Measurements from ENCODE around the gene BRPF3. TPM values are rescaled to one million over a fixed set of nuclear protein-coding genes. Genes with fewer than 3 reads are reported as not detected.

BRPF3 gene
- total and polyA plus RNA-seq, 3 donors from 2014 or later, result 70.5 to 104 (median 102) TPM

DNA sequence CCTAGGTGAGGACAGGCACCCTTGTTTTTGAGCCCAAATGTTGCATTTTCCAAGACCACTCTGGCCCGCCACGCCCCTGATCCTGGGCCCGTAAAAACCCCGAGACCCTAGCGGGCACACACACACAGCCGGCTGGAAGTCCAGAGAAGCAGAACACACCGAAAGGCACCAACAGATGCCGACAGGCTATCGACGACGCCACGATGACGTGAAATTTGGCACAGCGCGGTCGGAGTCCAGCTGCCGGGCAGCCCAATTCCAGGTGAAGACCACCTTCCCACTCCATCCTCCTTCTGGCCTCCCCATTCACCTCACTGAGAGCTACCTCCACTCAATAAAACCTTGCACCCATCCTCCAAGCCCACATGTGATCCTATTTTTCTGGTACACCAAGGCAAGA is 39.3 kb downstream of the BRPF3 start:
- H3K9me3 ChIP-seq, result no peaks in the 10 kb centered on the region
- no peak for TF ChIP-seq POLR2A (IDR thresholded peaks at IDR 0.05)
- TF ChIP-seq, protein P1, sequence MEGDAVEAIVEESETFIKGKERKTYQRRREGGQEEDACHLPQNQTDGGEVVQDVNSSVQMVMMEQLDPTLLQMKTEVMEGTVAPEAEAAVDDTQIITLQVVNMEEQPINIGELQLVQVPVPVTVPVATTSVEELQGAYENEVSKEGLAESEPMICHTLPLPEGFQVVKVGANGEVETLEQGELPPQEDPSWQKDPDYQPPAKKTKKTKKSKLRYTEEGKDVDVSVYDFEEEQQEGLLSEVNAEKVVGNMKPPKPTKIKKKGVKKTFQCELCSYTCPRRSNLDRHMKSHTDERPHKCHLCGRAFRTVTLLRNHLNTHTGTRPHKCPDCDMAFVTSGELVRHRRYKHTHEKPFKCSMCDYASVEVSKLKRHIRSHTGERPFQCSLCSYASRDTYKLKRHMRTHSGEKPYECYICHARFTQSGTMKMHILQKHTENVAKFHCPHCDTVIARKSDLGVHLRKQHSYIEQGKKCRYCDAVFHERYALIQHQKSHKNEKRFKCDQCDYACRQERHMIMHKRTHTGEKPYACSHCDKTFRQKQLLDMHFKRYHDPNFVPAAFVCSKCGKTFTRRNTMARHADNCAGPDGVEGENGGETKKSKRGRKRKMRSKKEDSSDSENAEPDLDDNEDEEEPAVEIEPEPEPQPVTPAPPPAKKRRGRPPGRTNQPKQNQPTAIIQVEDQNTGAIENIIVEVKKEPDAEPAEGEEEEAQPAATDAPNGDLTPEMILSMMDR (IDR thresholded peaks at IDR 0.05), result no peak
- WGBS, 2 donors, result 93 to 97% methylated on average over 15 to 17 of the region's 17 CpGs
- intact Hi-C loops (cut with DNase I; ENCODE audit: low total_unique reads), result no loop called here
- H3K4me1 ChIP-seq, result no peaks in the 10 kb centered on the region
- H3K27me3 ChIP-seq, result no peaks in the 10 kb centered on the region
- no peak overlapping the region for H3K4me3 ChIP-seq
- H3K27ac ChIP-seq, result no peak overlapping the region
- H3K36me3 ChIP-seq (ENCODE audit: low read depth, missing control alignments), result no peaks in the 10 kb centered on the region
- DNase-seq, result no peak

DNA sequence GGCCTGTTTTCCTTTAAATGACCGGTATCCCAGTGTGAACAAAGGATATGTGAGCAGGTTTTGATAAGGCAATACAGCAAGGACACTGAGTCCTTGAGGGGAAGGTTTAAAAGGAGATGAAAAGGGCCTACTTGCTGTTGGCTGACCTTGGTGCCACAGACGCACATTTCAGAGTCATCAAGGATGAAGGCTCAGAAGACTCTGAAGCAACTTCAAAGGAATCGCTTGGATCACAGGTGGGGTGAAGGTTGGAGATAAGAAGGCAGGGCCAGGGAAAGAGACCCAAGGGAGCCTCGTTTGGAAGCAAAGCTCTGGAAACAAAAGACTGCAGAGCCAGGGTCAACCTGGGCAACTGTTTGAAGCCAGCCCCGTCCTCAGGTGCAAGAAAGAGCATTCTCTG is 43.2 kb downstream of the BRPF3 start:
- Histone ChIP-seq H3K27ac (no peak overlapping the region), H3K4me1 (peaks cover 5% of the 10 kb centered on the region), H3K27me3 (no peaks in the 10 kb centered on the region), H3K9me3 (no peaks in the 10 kb centered on the region), H3K4me3 (no peak overlapping the region), H3K36me3 (ENCODE audit: low read depth, missing control alignments) (no peaks in the 10 kb centered on the region)
- intact Hi-C loops (cut with DNase I; ENCODE audit: low total_unique reads), result no loop called here
- no peak for TF ChIP-seq POLR2A (IDR thresholded peaks at IDR 0.05)
- TF ChIP-seq, protein P1 (IDR thresholded peaks at IDR 0.05), result no peak
- no peak for DNase-seq
- 61 to 67% methylated on average over 5 of the region's 5 CpGs for WGBS, 2 donors

DNA sequence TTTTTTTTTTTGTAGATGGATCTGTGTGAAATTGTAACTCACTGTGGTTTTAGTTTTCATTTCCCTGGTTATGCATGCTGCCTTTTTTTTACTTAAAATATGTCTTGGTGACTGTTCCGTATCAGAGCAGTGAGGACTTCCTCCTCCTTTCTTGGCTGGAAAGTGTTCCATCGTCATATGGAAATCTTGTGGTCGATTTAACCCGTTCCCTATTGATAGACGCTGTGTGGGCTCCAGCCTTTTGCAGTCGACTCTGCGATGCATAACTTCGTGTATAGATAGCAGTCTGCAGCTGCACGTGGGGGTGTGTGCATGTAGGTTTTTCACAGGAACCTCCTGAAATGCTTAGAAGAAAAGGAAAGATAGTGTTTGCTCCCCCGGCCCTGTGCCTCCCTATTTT is 45.2 kb downstream of the BRPF3 start:
- H3K4me3 ChIP-seq, result no peak overlapping the region
- H3K9me3 ChIP-seq, result no peaks in the 10 kb centered on the region
- H3K4me1 ChIP-seq, result peaks cover 5% of the 10 kb centered on the region
- intact Hi-C loops (cut with DNase I; ENCODE audit: low total_unique reads), result no loop called here
- no peak overlapping the region for H3K27ac ChIP-seq
- no peaks in the 10 kb centered on the region for H3K36me3 ChIP-seq (ENCODE audit: low read depth, missing control alignments)
- WGBS, 2 donors, result 17 to 44% methylated on average over 10 of the region's 10 CpGs
- H3K27me3 ChIP-seq, result no peaks in the 10 kb centered on the region
- no peak for TF ChIP-seq POLR2A (IDR thresholded peaks at IDR 0.05)
- TF ChIP-seq, protein P1 (IDR thresholded peaks at IDR 0.05), result no peak
- DNase-seq, result no peak

DNA sequence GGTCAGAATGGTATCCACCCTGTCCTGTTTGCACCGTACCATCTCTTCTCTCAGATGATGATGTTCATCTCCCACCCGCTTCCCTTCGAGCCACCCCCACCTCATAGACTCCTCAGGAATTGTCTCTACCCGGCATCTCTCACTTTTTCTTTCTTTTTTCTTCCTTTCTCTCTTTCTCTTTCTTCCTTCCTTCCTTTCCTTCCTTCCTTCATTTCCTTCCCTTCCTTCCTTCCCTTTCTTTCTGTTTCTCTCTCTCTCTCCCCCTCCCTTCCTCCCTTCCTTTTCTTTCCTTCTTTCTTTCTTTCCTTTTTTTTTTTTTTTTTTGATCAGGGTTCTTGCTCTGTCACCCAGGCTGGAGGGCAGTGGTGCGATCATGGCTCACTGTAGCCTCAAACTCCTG is 45.6 kb downstream of the BRPF3 start:
- H3K9me3 ChIP-seq, result no peaks in the 10 kb centered on the region
- no peak for DNase-seq
- H3K4me3 ChIP-seq, result no peak overlapping the region
- H3K4me1 ChIP-seq, result peaks cover 5% of the 10 kb centered on the region
- no peaks in the 10 kb centered on the region for H3K36me3 ChIP-seq (ENCODE audit: low read depth, missing control alignments)
- no peak overlapping the region for H3K27ac ChIP-seq
- intact Hi-C loops (cut with DNase I; ENCODE audit: low total_unique reads), result no loop called here
- H3K27me3 ChIP-seq, result no peaks in the 10 kb centered on the region
- WGBS, 2 donors, result 52% methylated on average over 5 of the region's 5 CpGs
- TF ChIP-seq, protein P1 (IDR thresholded peaks at IDR 0.05), result no peak
- no peak for TF ChIP-seq POLR2A (IDR thresholded peaks at IDR 0.05)

DNA sequence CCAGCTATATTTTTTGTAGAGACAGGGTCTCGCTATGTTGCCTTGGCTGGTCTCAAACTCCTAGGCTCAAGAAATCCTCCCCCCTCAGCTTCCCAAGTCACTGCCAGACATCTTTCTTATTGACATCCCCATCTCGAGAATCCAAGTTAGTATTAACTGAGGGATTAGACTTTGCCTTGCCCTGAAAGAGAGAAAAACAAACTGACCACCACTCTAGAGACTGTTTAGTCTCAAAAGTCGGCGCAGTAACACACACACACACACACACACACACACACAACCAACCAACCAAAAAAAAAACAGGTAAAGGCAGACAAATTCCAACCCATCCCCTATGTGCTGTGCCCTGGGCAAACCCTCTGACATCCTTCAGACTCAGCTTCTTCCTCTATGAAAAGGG is 46.1 kb downstream of the BRPF3 start:
- 89 to 95% methylated on average over 4 of the region's 4 CpGs for WGBS, 2 donors
- Histone ChIP-seq H3K4me3 (no peak overlapping the region), H3K36me3 (ENCODE audit: low read depth, missing control alignments) (no peaks in the 10 kb centered on the region), H3K27ac (no peak overlapping the region), H3K27me3 (no peaks in the 10 kb centered on the region), H3K9me3 (no peaks in the 10 kb centered on the region), H3K4me1 (peaks cover 6% of the 10 kb centered on the region)
- no peak for TF ChIP-seq POLR2A (IDR thresholded peaks at IDR 0.05)
- TF ChIP-seq, protein P1 (IDR thresholded peaks at IDR 0.05), result no peak
- no peak for DNase-seq
- intact Hi-C loops (cut with DNase I; ENCODE audit: low total_unique reads), result no loop called here
